ENCODE data around the gene HOATZ. TPM values are rescaled to one million over a fixed set of nuclear protein-coding genes. Genes with fewer than 3 reads are reported as not detected.

Gene HOATZ
- total and polyA plus RNA-seq, 2 of the 13 experiments (the other 11 are each of a cell fraction or from before 2014, with no cell fraction given), result not detected

GRCh38 chr11:111474432-111474831 is 40.1 kb upstream of the HOATZ start (continued):
- no peak for TF ChIP-seq ZFP91 (CRISPR knock-in tag; IDR thresholded peaks at IDR 0.05; ENCODE audit: borderline replicate concordance)

- CTCF ChIA-PET (ENCODE audit: low intra/inter-chr PET ratio, low total read pairs), result no interaction called here
- no peaks in the 10 kb centered on the region for H3K9me3 ChIP-seq (ENCODE audit: low read length)
- H3K27me3 ChIP-seq (ENCODE audit: control insufficient read depth in 1 of 2, insufficient read depth in 2 of 2, low read length in 2 of 2), result peaks cover 0 to 9% of the 10 kb centered on the region in 2 experiments; a peak in 1 of 5 replicates
- H3K4me3 ChIP-seq (replicated peaks in 1 of 3; ENCODE audit: insufficient read depth in 1 of 3, low read depth in 2 of 3, low read length in 3 of 3), result no peak overlapping the region
- no peaks in the 10 kb centered on the region for H3K4me1 ChIP-seq (ENCODE audit: insufficient read depth, low read length)
- BruUV-seq (replicated peaks), result no TSS peak
- no peaks in the 10 kb centered on the region for H3K79me2 ChIP-seq (ENCODE audit: insufficient read depth, low read length)
- H3K9ac ChIP-seq (ENCODE audit: insufficient read depth, low read depth, low read length), result no peak overlapping the region
- WGBS (ENCODE audit: low lambda C conversion rate), result 3% methylated on average over 2 of the region's 2 CpGs
- intact Hi-C loops (cut with micrococcal nuclease; ENCODE audit: unreplicated experiment), result no loop called here
- in situ Hi-C loops (cut with HindIII; ENCODE audit: extremely low pct_ligation_motif_present, low pct_unique_long_range_greater_than_20kb), result no loop called here
- ATAC-seq (no peak), DNase-seq (ENCODE audit: low spot score) (no peak), FAIRE-seq (no peak)
- POLR2A ChIA-PET, result no interaction called here
- TF ChIP-seq ATAD3A (CRISPR knock-in tag; IDR thresholded peaks at IDR 0.05) (no peak), ZNF101 (CRISPR knock-in tag; IDR thresholded peaks at IDR 0.05; ENCODE audit: borderline replicate concordance, low read depth) (no peak), REL (CRISPR knock-in tag; conservative IDR thresholded peaks at IDR 0.05) (no peak), ZNF543 (CRISPR knock-in tag; IDR thresholded peaks at IDR 0.05) (no peak), ZNF775 (CRISPR knock-in tag; IDR thresholded peaks at IDR 0.05; ENCODE audit: borderline replicate concordance) (no peak), MAZ (IDR thresholded peaks at IDR 0.05; ENCODE audit: borderline replicate concordance, low read depth, low read length) (no peak), MAZ (CRISPR knock-in tag; IDR thresholded peaks at IDR 0.05; ENCODE audit: low read depth) (no peak), NFRKB (IDR thresholded peaks at IDR 0.05) (no peak), JUN (CRISPR knock-in tag; IDR thresholded peaks at IDR 0.05) (no peak), SALL2 (CRISPR knock-in tag; IDR thresholded peaks at IDR 0.05) (no peak), KLF15 (CRISPR knock-in tag; IDR thresholded peaks at IDR 0.05; ENCODE audit: borderline replicate concordance) (no peak), SRF (IDR thresholded peaks at IDR 0.05; ENCODE audit: low read depth, low read length) (no peak), PAWR (CRISPR knock-in tag; IDR thresholded peaks at IDR 0.05; ENCODE audit: borderline replicate concordance) (no peak), ZNF3 (CRISPR knock-in tag; IDR thresholded peaks at IDR 0.05) (no peak)
- H3K4me2 ChIP-seq (ENCODE audit: low read depth, low read length), result no peak overlapping the region
- H3K36me3 ChIP-seq (replicated peaks in 1 of 2; ENCODE audit: control insufficient read depth in 1 of 2, insufficient read depth in 2 of 2, low read length in 2 of 2), result no peaks in the 10 kb centered on the region
- H4K20me1 ChIP-seq (ENCODE audit: insufficient read depth, low read length), result no peaks in the 10 kb centered on the region
- H2AFZ ChIP-seq (ENCODE audit: low read length), result no peak overlapping the region
- H3K27ac ChIP-seq (ENCODE audit: extremely low read length, insufficient read depth, low read length), result no peak overlapping the region
These were observed 38.2 kb upstream of the HOATZ start for GRCh38 chr11:111476366-111476765.
